ENCODE results near the gene ZMAT3. TPM values are rescaled to one million over a fixed set of nuclear protein-coding genes. Genes with fewer than 3 reads are reported as not detected.

The ZMAT3 gene
- total and polyA plus RNA-seq, 2 of the 13 experiments (the other 11 are each of a cell fraction or from before 2014, with no cell fraction given) = 11.4 to 11.7 TPM

GRCh38 chr3:179069762-179070390 is 1.7 kb downstream of the ZMAT3 start:
- in situ Hi-C loops (cut with HindIII; ENCODE audit: extremely low pct_ligation_motif_present, low pct_unique_long_range_greater_than_20kb) = no loop called here
- Histone ChIP-seq H3K27me3 (ENCODE audit: control insufficient read depth in 1 of 2, insufficient read depth in 2 of 2, low read length in 2 of 2) (peaks cover 0 to 4% of the 10 kb centered on the region in 2 experiments; a peak in 2 of 5 replicates), H3K27ac (ENCODE audit: extremely low read length, insufficient read depth, low read length) (peak overlapping the region; percentile 67), H3K9ac (ENCODE audit: insufficient read depth, low read depth, low read length) (peak overlapping the region; percentile 71), H3K79me2 (ENCODE audit: insufficient read depth, low read length) (peaks cover 48% of the 10 kb centered on the region), H3K9me3 (ENCODE audit: low read length) (no peaks in the 10 kb centered on the region), H2AFZ (ENCODE audit: low read length) (no peak overlapping the region), H3K4me2 (ENCODE audit: low read depth, low read length) (peak overlapping the region; percentile 92), H3K36me3 (replicated peaks in 1 of 2; ENCODE audit: control insufficient read depth in 1 of 2, insufficient read depth in 2 of 2, low read length in 2 of 2) (peaks cover 5 to 11% of the 10 kb centered on the region in 2 experiments), H4K20me1 (ENCODE audit: insufficient read depth, low read length) (no peaks in the 10 kb centered on the region), H3K4me1 (ENCODE audit: insufficient read depth, low read length) (peaks cover 45% of the 10 kb centered on the region), H3K4me3 (replicated peaks in 1 of 3; ENCODE audit: insufficient read depth in 1 of 3, low read depth in 2 of 3, low read length in 3 of 3) (peak overlapping the region; percentile 82 to 91 (median 87))
- 12% methylated on average over 1 of the region's 1 CpG for WGBS (ENCODE audit: low lambda C conversion rate)
- BruUV-seq (replicated peaks) = no TSS peak
- ChIA-PET POLR2A (interaction anchor here (0.9 kb wide), 1 partner anchor 493 kb away, joined by 3 read pairs; the partner anchor contains the start of gene ACTL6A), CTCF (ENCODE audit: low intra/inter-chr PET ratio, low total read pairs) (interaction anchor here (0.7 to 1.4 kb wide), 2 partner anchors 246 to 251 kb away, joined by 3 to 4 read pairs; no protein-coding TSS in a partner anchor)
- FAIRE-seq (no peak), DNase-seq (ENCODE audit: low spot score) (no peak), ATAC-seq (no peak)
- TF ChIP-seq ZNF543 (CRISPR knock-in tag; IDR thresholded peaks at IDR 0.05) = no peak
- peak; percentile 98 for TF ChIP-seq TP53 (CRISPR knock-in tag; conservative IDR thresholded peaks at IDR 0.05)
- intact Hi-C loops (cut with micrococcal nuclease; ENCODE audit: unreplicated experiment) = loop anchor here (2.0 to 5.0 kb wide), 4 partner anchors 55 to 253 kb away; partner anchors contain the start of genes PIK3CA and ZNF639

GRCh38 chr3:179068779-179069530 is 2.7 kb downstream of the ZMAT3 start:
- H3K4me1 ChIP-seq (ENCODE audit: insufficient read depth, low read length) = peaks cover 45% of the 10 kb centered on the region
- ATAC-seq = no peak
- H3K4me3 ChIP-seq (replicated peaks in 1 of 3; ENCODE audit: insufficient read depth in 1 of 3, low read depth in 2 of 3, low read length in 3 of 3) = peak overlapping the region in 2 of 3 experiments; percentile 82 to 87; a peak in 3 of 6 replicates
- CTCF ChIA-PET (ENCODE audit: low intra/inter-chr PET ratio, low total read pairs) = interaction anchor here (0.7 to 1.4 kb wide), 2 partner anchors 247 to 252 kb away, joined by 3 to 4 read pairs; no protein-coding TSS in a partner anchor
- H4K20me1 ChIP-seq (ENCODE audit: insufficient read depth, low read length) = no peaks in the 10 kb centered on the region
- no peak for FAIRE-seq
- intact Hi-C loops (cut with micrococcal nuclease; ENCODE audit: unreplicated experiment) = loop anchor here (2.0 kb wide), 1 partner anchor 254 kb away; the partner anchor contains the start of gene ZNF639
- BruUV-seq (replicated peaks) = no TSS peak
- H3K27ac ChIP-seq (ENCODE audit: extremely low read length, insufficient read depth, low read length) = peak overlapping the region; percentile 67
- H3K36me3 ChIP-seq (replicated peaks in 1 of 2; ENCODE audit: control insufficient read depth in 1 of 2, insufficient read depth in 2 of 2, low read length in 2 of 2) = peaks cover 7 to 17% of the 10 kb centered on the region in 2 experiments
- H3K79me2 ChIP-seq (ENCODE audit: insufficient read depth, low read length) = peaks cover 56% of the 10 kb centered on the region
- TF ChIP-seq RAD51 (IDR thresholded peaks at IDR 0.05; ENCODE audit: borderline replicate concordance) = no peak
- TF ChIP-seq GATAD2A (CRISPR knock-in tag; IDR thresholded peaks at IDR 0.05) = 0 out of 2 replicates have a peak, but pooled peaks have one; percentile 22
- TF ChIP-seq STAG1 (CRISPR knock-in tag; IDR thresholded peaks at IDR 0.05) = peak; percentile 36
- no peak for TF ChIP-seq JUND (CRISPR knock-in tag; IDR thresholded peaks at IDR 0.05)
- no peak for TF ChIP-seq HHEX (CRISPR knock-in tag; IDR thresholded peaks at IDR 0.05)
- peak; percentile 8; the same call in 1 of the 2 replicates for TF ChIP-seq SMC3 (IDR thresholded peaks at IDR 0.05; ENCODE audit: low read length)
- TF ChIP-seq ZNF7 (CRISPR knock-in tag; IDR thresholded peaks at IDR 0.05) = peak; percentile 29; the same call in 1 of the 2 replicates
- peak; percentile 48 for TF ChIP-seq CTCF (CRISPR knock-in tag; IDR thresholded peaks at IDR 0.05)
- no peak for TF ChIP-seq ZNF615 (CRISPR knock-in tag; IDR thresholded peaks at IDR 0.05; ENCODE audit: borderline replicate concordance)
- TF ChIP-seq SMYD3 (CRISPR knock-in tag; IDR thresholded peaks at IDR 0.05) = no peak
- no peak for TF ChIP-seq THAP7 (CRISPR knock-in tag; IDR thresholded peaks at IDR 0.05)
- no peaks in the 10 kb centered on the region for H3K9me3 ChIP-seq (ENCODE audit: low read length)
- in situ Hi-C loops (cut with HindIII; ENCODE audit: extremely low pct_ligation_motif_present, low pct_unique_long_range_greater_than_20kb) = no loop called here
- DNase-seq (ENCODE audit: low spot score) = no peak
- H3K4me2 ChIP-seq (ENCODE audit: low read depth, low read length) = peak overlapping the region; percentile 92
- no peaks in the 10 kb centered on the region; a peak in 1 of 5 replicates for H3K27me3 ChIP-seq (ENCODE audit: control insufficient read depth in 1 of 2, insufficient read depth in 2 of 2, low read length in 2 of 2)
- H2AFZ ChIP-seq (ENCODE audit: low read length) = no peak overlapping the region
- whole genome bisulfite sequencing (ENCODE audit: low lambda C conversion rate) = 77% methylated on average over 5 of the region's 5 CpGs
- peak overlapping the region; percentile 71 for H3K9ac ChIP-seq (ENCODE audit: insufficient read depth, low read depth, low read length)
- POLR2A ChIA-PET = interaction anchor here (0.9 kb wide), 1 partner anchor 494 kb away, joined by 3 read pairs; the partner anchor contains the start of gene ACTL6A
